Measurements from ENCODE around the gene UBASH3A.

The UBASH3A gene

DNA sequence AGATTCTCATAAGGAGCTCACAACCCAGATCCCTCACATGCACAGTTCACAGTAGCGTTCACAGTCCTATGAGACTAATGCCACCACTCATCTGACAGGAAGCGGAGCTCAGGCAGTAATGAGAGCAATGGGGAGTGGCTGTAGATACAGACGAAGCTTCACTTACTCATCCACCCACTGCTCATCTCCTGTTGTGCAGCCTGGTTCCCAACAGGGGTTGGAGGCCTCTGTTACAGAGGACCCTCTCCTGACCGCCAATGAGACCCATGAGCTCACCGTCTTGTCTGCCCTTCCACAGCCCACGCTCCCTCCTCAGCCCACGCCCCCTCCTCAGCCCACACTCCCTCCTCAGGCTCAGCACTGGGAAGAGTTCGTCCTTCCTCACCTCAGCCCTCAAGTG is 52.8 kb downstream of the UBASH3A start:
- no peak for TF ChIP-seq JUND (IDR thresholded peaks at IDR 0.05; ENCODE audit: low read depth)
- DNase-seq (ENCODE audit: low read depth in 1 of 2, low spot score in 1 of 2), result no peak
- in situ Hi-C loops (cut with HindIII; ENCODE audit: low pct_unique_long_range_greater_than_20kb, low sequenced_read_pairs), result no loop called here

DNA sequence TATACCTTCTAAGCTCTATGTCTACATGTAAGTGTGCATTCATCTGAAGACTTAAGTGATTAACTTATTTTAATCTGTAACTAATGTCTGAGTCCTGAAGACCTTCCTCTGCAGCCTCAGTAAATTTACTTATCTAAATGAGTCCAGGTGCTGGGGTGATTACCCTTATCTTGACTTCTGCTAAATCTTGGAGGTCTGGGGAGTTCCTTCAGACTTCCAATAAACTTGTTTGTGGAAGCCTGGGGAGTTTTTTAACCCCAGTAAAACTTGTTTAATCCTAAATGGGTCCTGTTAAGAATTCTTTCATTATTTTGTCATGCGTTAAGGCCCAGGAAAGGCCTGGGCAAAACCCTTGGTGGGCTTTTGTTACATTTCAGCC is 55.4 kb downstream of the UBASH3A start:
- DNase-seq (ENCODE audit: low read depth in 1 of 2, low spot score in 1 of 2), result no peak
- in situ Hi-C loops (cut with HindIII; ENCODE audit: low pct_unique_long_range_greater_than_20kb, low sequenced_read_pairs), result no loop called here
- no peak for TF ChIP-seq JUND (IDR thresholded peaks at IDR 0.05; ENCODE audit: low read depth)

DNA sequence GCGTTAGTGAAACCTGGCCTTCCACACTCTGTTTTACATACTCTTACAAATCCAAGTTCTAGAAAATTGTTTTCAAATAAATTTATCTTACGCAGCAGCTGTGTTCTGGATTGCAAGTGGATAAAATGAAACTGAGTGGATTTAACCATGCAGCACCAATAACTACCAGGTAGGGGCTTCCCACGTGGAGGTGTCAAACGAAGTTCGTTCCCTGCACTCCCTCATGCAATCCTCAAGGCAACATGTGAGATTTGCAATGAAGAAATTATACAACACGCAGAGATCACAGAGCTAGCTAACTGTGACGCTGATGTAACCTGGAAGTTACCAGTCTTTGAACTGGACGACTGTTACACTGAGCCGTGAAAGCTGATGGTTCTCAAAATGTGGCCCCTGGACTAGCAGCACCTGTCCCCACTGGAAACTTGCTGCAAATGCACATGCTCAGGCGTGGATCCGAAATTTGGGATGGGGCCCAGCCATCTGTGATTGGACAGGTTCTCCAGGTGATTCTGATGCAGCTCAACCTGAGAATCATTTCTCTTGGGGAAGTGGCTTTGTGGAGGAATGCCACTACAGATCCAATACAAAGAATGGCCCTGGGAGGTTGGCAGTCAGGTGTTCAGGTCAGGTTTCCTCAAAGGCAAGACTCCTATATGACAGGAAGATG is 56.0 kb downstream of the UBASH3A start:
- in situ Hi-C loops (cut with HindIII; ENCODE audit: low pct_unique_long_range_greater_than_20kb, low sequenced_read_pairs), result no loop called here
- no peak for TF ChIP-seq JUND (IDR thresholded peaks at IDR 0.05; ENCODE audit: low read depth)
- no peak for DNase-seq (ENCODE audit: low read depth in 1 of 2, low spot score in 1 of 2)

DNA sequence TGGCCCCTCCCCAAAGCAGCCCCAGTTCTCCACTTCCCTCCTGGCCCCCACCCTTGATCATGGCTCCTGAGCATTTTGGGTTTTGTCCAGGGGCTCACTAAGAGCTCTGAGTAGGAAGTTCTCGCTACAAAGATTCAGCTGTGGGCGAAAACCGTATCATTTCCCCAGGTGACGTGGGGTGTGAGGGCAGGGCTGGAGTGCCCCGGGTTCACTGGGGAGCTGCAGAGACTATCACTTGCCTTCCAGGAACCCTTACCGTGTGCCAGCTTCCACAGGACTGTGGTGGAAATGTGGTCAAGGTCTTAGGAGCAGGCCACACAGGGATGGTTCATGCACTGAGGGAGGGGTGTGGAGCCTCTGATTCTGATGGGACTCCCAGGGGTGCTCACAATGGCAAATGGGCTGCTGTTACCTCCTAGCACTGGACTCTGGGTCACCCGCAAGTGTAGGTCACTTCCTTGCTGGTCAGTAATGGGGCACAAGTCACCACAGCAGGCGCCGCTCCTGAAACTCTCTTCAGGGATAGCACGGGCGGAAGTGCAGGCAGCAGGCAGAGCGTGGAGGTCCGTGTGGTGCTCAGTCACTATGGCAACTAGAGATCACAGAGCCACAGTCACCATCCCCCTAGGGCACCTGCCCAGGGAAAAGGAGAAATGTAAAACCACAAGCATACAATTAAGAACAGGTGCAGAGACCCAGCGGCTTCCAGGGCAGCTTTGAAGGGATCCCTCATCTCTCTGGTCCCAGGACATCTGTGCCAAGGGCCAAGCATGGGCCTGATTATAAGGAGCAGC is 56.9 kb downstream of the UBASH3A start:
- TF ChIP-seq JUND (IDR thresholded peaks at IDR 0.05; ENCODE audit: low read depth), result no peak
- in situ Hi-C loops (cut with HindIII; ENCODE audit: low pct_unique_long_range_greater_than_20kb, low sequenced_read_pairs), result no loop called here
- DNase-seq (ENCODE audit: low read depth in 1 of 2, low spot score in 1 of 2), result no peak

DNA sequence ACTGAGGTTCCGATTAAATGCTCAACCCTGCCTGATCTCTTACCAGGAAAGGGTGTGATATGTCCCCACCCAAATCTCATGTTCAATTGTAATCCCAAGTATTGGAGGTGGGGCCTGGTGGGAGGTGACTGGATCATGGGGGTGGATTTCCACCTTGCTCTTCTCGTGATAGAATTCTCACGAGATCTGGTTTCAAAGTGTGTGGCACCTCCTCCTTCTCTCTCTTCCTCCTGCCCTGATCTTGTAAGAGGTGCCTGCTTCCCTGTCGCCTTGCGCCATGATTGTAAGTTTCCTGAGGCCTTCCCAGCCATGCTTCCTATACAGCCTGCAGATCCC is 57.5 kb downstream of the UBASH3A start:
- no peak for DNase-seq (ENCODE audit: low read depth in 1 of 2, low spot score in 1 of 2)
- TF ChIP-seq JUND (IDR thresholded peaks at IDR 0.05; ENCODE audit: low read depth), result no peak
- in situ Hi-C loops (cut with HindIII; ENCODE audit: low pct_unique_long_range_greater_than_20kb, low sequenced_read_pairs), result no loop called here

DNA sequence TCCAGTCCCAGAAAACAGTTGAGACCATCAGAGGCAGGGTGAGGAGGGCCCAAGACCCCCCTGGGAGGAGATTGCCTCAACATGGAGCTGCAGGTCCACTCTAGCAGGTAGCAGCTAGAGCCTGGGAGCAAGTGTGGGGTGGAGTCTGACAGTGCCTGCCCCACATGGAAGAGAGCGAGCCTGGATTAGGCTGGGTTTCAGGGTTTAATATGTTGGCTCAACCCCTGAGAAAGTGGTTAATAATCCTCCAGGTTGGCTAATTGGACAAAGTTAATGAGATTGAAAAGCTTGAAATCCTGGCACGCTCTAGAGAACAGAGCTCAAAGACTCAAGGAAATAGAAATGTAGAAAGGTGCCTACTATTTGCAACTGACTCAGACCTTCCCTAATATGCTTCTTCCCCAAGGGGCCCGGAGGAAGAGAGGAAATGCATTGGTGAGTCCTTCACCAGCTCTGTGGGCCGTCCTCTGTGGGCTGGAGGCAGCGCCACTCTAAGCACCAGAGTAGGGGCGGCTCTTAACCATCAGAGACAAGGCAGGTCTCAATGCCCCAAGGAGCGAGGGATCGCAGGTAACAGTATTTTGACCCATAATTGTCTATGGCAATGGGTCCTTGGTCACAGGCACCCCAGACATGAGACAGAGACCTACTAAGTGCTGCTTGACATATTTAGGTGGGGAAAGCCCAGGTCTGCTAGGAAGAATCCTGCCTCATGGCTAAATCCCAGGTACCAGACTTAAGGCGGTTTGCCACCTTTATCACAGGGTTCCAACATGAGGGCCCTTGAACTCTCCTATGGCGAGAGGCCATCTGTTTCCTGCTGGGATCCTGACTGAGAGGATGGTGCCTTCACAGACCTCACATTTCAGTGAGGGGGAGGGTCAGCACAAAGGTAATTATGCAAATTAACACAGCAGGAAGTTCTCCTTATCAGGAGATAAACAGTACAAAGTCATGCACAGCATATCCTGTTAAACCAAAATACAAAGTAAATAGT is 58.5 kb downstream of the UBASH3A start:
- no peak for TF ChIP-seq JUND (IDR thresholded peaks at IDR 0.05; ENCODE audit: low read depth)
- DNase-seq (ENCODE audit: low read depth in 1 of 2, low spot score in 1 of 2), result no peak
- in situ Hi-C loops (cut with HindIII; ENCODE audit: low pct_unique_long_range_greater_than_20kb, low sequenced_read_pairs), result no loop called here

DNA sequence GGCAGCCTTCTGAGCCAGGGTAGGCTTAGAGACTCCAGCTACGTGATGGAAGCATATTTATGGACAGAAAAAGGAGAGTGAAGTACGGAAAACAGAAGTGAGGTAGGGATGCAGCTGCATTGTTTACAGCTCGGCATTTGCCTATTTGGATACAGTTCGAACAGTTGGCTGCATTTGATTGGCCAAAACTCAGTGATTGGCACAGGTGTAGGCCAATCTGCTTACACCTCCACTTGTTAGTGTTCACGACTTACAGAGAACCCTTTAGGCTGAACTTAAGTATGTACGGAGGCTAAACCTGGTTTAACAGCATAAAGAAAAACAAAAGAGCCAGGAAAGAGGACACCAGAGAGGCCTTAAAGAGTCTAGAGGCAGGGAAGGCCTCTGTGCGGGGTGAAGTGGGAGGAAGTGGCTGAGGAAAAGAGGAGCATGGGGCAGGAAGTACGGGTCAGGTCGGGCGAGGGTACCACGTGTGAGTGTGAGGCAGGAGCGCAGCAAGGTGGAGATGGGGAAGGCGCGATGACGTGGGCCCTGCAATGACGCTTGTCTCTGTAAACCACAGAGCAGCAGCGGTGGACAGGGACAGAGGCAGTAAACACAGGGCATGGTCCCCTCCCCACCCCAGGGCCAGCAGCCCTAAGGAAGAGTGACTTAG is 60.3 kb downstream of the UBASH3A start:
- in situ Hi-C loops (cut with HindIII; ENCODE audit: low pct_unique_long_range_greater_than_20kb, low sequenced_read_pairs), result no loop called here
- peak in 1 of 2 experiments; percentile 97 for DNase-seq (ENCODE audit: low read depth in 1 of 2, low spot score in 1 of 2)
- no peak for TF ChIP-seq JUND (IDR thresholded peaks at IDR 0.05; ENCODE audit: low read depth)

DNA sequence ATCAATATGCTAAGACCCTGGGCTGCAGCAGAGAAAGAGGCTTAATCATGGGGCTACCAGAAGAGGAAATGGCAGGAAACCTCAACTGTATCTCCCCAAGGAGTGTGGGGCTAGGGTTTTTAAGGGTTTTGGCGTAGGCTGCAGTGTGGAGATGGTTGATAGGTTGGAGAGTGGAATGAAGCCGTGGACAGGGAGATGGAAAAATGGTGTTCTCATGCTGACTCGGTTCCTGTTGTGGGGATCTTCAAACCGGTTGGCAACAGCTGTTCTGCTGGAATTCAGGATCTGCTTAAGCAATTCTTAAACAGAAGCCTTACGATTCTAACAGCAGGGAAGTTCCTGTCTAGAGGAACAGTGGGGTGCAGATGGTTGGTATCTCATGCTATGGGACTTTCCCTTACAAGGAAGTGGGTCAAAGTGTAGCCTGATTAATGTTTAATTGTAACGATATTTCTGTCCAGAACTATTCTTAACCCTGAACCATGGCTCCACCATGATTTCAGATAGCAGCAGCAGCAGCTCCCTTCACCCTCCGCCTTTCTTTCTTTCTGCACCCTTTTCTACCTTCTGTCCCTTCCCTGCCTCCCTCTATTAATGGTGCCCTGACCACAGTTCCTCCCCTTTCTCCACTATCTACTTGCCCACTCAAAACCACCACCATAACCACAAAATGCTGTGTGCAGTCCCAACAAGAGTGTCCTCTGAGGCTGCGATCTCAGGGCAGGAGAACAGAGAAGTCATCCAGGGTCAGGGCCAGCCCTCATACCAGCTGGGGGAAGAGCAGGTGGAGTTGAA is 61.5 kb downstream of the UBASH3A start:
- DNase-seq (ENCODE audit: low read depth in 1 of 2, low spot score in 1 of 2), result no peak
- no peak for TF ChIP-seq JUND (IDR thresholded peaks at IDR 0.05; ENCODE audit: low read depth)
- in situ Hi-C loops (cut with HindIII; ENCODE audit: low pct_unique_long_range_greater_than_20kb, low sequenced_read_pairs), result no loop called here

DNA sequence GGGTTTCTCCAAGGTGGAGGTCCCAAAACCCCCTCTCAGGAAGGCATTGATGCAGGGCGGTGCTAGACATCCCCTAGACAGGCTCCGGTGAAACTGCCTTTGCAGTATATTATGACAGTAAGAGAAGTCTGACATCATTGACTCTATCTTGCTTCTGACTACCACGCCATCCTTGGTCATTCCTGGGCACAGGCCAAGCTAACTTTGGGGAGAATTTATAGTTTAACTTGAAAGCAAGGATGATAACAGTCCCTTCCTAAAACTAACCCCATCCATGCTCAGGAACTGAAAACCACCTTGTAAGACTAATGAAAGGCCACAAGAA is 62.1 kb downstream of the UBASH3A start:
- in situ Hi-C loops (cut with HindIII; ENCODE audit: low pct_unique_long_range_greater_than_20kb, low sequenced_read_pairs), result no loop called here
- DNase-seq (ENCODE audit: low read depth in 1 of 2, low spot score in 1 of 2), result no peak
- no peak for TF ChIP-seq JUND (IDR thresholded peaks at IDR 0.05; ENCODE audit: low read depth)

DNA sequence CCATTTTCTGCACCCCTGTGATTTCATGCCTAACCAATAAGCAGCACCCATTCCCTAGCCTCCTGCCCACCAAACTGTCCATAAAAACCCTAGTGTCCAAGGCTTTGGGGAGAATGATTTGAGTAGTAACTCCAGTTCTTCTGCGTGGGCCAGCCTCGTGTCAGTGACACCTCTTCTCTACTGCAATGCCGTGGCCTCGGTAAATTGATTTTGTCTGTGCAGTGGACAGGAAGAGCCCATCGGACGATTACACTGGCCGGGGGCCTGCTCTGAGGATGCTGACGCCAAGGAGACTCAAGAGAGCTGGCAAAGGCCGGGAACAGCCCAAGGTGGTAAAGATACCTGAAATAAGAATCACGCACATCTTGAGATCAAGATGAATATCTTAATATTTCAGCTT is 63.0 kb downstream of the UBASH3A start:
- DNase-seq (ENCODE audit: low read depth in 1 of 2, low spot score in 1 of 2), result no peak
- in situ Hi-C loops (cut with HindIII; ENCODE audit: low pct_unique_long_range_greater_than_20kb, low sequenced_read_pairs), result no loop called here
- TF ChIP-seq JUND (IDR thresholded peaks at IDR 0.05; ENCODE audit: low read depth), result no peak

DNA sequence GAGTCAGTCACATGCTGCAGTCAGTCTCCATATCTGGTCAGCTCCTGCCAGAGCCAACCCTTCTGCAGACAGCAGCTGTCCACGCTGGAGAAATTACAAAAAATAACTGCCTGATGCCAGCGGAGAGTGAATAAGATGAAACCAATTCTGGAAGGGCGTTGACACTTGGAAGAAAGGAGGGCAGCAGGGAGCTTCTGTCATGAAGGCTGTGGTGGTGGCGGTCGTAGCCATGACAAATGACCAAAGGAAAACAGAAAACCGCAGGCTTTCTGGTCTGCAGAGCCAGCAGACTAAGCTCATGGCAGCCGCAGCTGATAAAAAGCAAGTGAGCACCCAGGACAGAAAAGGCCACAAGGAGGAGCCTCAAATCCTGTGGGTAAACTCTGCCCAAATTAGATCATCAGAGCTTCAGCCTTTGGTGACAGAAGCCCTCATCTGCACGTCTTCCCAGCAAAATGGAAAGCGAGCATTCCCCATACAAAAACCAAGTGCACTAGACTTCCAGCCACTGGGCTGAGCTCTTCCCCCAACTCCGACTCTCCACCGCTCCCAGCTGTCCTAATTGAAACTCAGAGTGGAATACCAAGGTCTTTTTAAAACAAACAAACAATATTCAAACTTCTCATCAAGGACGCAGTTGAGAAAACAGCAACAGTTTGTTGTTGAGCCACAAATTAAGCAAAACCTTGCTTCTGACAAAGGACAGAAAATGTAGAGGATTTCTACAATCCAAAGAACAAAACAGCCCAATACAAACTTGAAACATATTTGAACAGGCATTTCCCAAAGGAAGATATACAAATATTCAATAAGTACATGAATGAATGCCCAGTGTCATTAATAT is 63.7 kb downstream of the UBASH3A start:
- DNase-seq (ENCODE audit: low read depth in 1 of 2, low spot score in 1 of 2), result peak; percentile 37 to 69
- in situ Hi-C loops (cut with HindIII; ENCODE audit: low pct_unique_long_range_greater_than_20kb, low sequenced_read_pairs), result no loop called here

More for the DNA sequence above, 63.7 kb downstream of the UBASH3A start:
- no peak for TF ChIP-seq JUND (IDR thresholded peaks at IDR 0.05; ENCODE audit: low read depth)
